Measurements from ENCODE around the gene CLCN7. TPM values are rescaled to one million over a fixed set of nuclear protein-coding genes. Genes with fewer than 3 reads are reported as not detected.

The CLCN7 gene
- total RNA-seq, 1 experiment from 2014 or later, result 64.0 TPM

DNA sequence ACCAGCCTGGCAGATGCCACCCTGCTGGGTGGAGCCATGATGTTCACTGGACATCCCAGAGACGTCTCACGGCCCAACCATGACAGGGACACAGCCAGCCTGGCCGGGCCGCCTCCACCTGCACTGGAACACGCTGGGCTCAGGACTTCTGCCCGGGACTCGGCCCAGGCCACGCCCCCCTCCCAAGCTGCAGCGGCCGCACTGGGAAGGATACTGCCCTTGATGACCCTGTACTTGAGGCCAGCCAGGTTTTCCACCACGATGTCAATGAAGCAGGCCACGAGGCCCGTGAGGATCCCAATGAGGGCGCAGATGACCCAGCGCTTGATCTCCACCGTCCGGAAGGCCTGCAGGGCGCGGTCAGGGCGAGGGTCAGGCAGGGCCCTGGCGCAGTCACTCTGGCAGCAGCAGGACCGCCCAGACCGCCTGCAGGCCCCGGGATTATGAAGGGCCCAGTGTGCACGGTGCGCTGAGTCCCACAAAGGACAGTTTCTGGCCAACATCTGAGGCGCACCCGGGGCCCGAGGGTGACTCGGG is 14.2 kb downstream of the CLCN7 start:
- ChIA-PET RAD21 (ENCODE audit: low non-redundant PET in 1 of 2, low total read pairs in 2 of 2, uncharacterized antibody in 2 of 2, unreplicated experiment in 2 of 2) (no interaction called here), CTCF (no interaction called here), POLR2A (no interaction called here)
- H3K36me3 ChIP-seq (ENCODE audit: control insufficient read depth in 1 of 2, insufficient read depth in 2 of 2, low read length in 2 of 2), result no peaks in the 10 kb centered on the region; a peak in 1 of 4 replicates
- H3K4me1 ChIP-seq (ENCODE audit: control insufficient read depth in 1 of 2, insufficient read depth in 2 of 2, low read length in 2 of 2), result no peaks in the 10 kb centered on the region
- intact Hi-C loops (cut with micrococcal nuclease), result no loop called here
- BruUV-seq (replicated peaks), result no TSS peak
- H2AFZ ChIP-seq (ENCODE audit: low read depth, low read length, poor library complexity, severe bottlenecking), result no peak overlapping the region
- H3K27ac ChIP-seq (ENCODE audit: low read depth, low read length), result no peak overlapping the region
- no peak overlapping the region for H3K4me3 ChIP-seq (replicated peaks in 1 of 2; ENCODE audit: low read depth in 1 of 2, low read length in 2 of 2)
- no peak for TF ChIP-seq EGR1 (IDR thresholded peaks at IDR 0.05; ENCODE audit: low read depth)
- ATAC-seq (no peak), DNase-seq (ENCODE audit: low read depth, low spot score) (no peak)
- no peak overlapping the region for H3K4me2 ChIP-seq (ENCODE audit: low read length)
- no peaks in the 10 kb centered on the region for H3K9me3 ChIP-seq (ENCODE audit: control insufficient read depth in 1 of 2, insufficient read depth in 1 of 2, low read depth in 1 of 2, low read length in 2 of 2)
- H3K9me2 ChIP-seq (ENCODE audit: insufficient read depth), result no peaks in the 10 kb centered on the region
- H3K27me3 ChIP-seq (ENCODE audit: insufficient read depth, low read length), result no peaks in the 10 kb centered on the region
- no peaks in the 10 kb centered on the region for H4K20me1 ChIP-seq (ENCODE audit: insufficient read depth)
- H3K79me2 ChIP-seq (ENCODE audit: insufficient read depth, low read length), result no peaks in the 10 kb centered on the region
- no peak overlapping the region for H3K9ac ChIP-seq (ENCODE audit: low read length)

DNA sequence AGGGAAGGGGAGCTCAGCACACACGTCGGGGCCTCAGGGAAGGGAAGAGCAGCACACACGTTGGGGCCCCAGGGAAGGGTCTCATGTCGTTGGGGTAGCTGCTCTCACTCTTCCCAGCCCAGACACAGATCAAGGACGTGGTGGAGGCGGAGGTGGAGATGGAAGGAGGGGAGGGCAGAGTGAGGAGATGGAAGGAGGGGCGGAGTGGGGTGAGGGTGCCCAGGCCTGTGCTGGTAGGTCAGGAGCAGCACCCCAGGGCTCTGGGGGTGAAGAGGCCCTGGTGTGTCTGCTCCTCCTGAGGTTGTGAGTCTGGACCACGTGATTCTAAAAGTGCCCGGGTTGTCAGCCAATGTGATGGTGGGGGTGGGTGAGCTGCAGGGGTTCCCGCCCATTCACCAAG is 14.9 kb downstream of the CLCN7 start:
- Histone ChIP-seq H3K79me2 (ENCODE audit: insufficient read depth, low read length) (no peaks in the 10 kb centered on the region), H4K20me1 (ENCODE audit: insufficient read depth) (no peaks in the 10 kb centered on the region), H3K4me3 (replicated peaks in 1 of 2; ENCODE audit: low read depth in 1 of 2, low read length in 2 of 2) (no peak overlapping the region), H2AFZ (ENCODE audit: low read depth, low read length, poor library complexity, severe bottlenecking) (no peak overlapping the region), H3K36me3 (ENCODE audit: control insufficient read depth in 1 of 2, insufficient read depth in 2 of 2, low read length in 2 of 2) (no peaks in the 10 kb centered on the region; a peak in 1 of 4 replicates), H3K9me2 (ENCODE audit: insufficient read depth) (no peaks in the 10 kb centered on the region), H3K27me3 (ENCODE audit: insufficient read depth, low read length) (no peaks in the 10 kb centered on the region), H3K9me3 (ENCODE audit: control insufficient read depth in 1 of 2, insufficient read depth in 1 of 2, low read depth in 1 of 2, low read length in 2 of 2) (no peaks in the 10 kb centered on the region), H3K27ac (ENCODE audit: low read depth, low read length) (no peak overlapping the region), H3K9ac (ENCODE audit: low read length) (no peak overlapping the region), H3K4me2 (ENCODE audit: low read length) (no peak overlapping the region), H3K4me1 (ENCODE audit: control insufficient read depth in 1 of 2, insufficient read depth in 2 of 2, low read length in 2 of 2) (no peaks in the 10 kb centered on the region)
- RAD21 ChIA-PET (ENCODE audit: low non-redundant PET in 1 of 2, low total read pairs in 2 of 2, uncharacterized antibody in 2 of 2, unreplicated experiment in 2 of 2), result no interaction called here
- CTCF ChIA-PET, result no interaction called here
- ATAC-seq (no peak), DNase-seq (ENCODE audit: low read depth, low spot score) (no peak)
- intact Hi-C loops (cut with micrococcal nuclease), result no loop called here
- BruUV-seq (replicated peaks), result no TSS peak
- POLR2A ChIA-PET, result no interaction called here
- no peak for TF ChIP-seq SIN3A (IDR thresholded peaks at IDR 0.05; ENCODE audit: low read depth)
- no peak for TF ChIP-seq CTCF (IDR thresholded peaks at IDR 0.05 in 2 of 3, conservative IDR thresholded peaks at IDR 0.05 in 1 of 3; ENCODE audit: borderline replicate concordance in 1 of 3, insufficient read depth in 1 of 3, low read depth in 2 of 3, low read length in 2 of 3)
- TF ChIP-seq EZH2 (IDR thresholded peaks at IDR 0.05), result no peak
- no peak for TF ChIP-seq CEBPB (IDR thresholded peaks at IDR 0.05; ENCODE audit: low read depth)
- no peak for TF ChIP-seq CBX3 (IDR thresholded peaks at IDR 0.05; ENCODE audit: low read depth)
- TF ChIP-seq SP1 (IDR thresholded peaks at IDR 0.05; ENCODE audit: low read depth), result no peak
- no peak for TF ChIP-seq ZNF274 (IDR thresholded peaks at IDR 0.05; ENCODE audit: low read depth, low read length)
- no peak for TF ChIP-seq FOSL1 (IDR thresholded peaks at IDR 0.05; ENCODE audit: low read depth)
- TF ChIP-seq POLR2A (IDR thresholded peaks at IDR 0.05; ENCODE audit: borderline replicate concordance, extremely low read depth, insufficient read depth, insufficient read length), result no peak
- no peak for TF ChIP-seq TCF7L2 (IDR thresholded peaks at IDR 0.05; ENCODE audit: borderline replicate concordance, extremely low read depth, insufficient read depth, insufficient read length)
- no peak for TF ChIP-seq EGR1 (IDR thresholded peaks at IDR 0.05; ENCODE audit: low read depth)
- TF ChIP-seq, protein P1, sequence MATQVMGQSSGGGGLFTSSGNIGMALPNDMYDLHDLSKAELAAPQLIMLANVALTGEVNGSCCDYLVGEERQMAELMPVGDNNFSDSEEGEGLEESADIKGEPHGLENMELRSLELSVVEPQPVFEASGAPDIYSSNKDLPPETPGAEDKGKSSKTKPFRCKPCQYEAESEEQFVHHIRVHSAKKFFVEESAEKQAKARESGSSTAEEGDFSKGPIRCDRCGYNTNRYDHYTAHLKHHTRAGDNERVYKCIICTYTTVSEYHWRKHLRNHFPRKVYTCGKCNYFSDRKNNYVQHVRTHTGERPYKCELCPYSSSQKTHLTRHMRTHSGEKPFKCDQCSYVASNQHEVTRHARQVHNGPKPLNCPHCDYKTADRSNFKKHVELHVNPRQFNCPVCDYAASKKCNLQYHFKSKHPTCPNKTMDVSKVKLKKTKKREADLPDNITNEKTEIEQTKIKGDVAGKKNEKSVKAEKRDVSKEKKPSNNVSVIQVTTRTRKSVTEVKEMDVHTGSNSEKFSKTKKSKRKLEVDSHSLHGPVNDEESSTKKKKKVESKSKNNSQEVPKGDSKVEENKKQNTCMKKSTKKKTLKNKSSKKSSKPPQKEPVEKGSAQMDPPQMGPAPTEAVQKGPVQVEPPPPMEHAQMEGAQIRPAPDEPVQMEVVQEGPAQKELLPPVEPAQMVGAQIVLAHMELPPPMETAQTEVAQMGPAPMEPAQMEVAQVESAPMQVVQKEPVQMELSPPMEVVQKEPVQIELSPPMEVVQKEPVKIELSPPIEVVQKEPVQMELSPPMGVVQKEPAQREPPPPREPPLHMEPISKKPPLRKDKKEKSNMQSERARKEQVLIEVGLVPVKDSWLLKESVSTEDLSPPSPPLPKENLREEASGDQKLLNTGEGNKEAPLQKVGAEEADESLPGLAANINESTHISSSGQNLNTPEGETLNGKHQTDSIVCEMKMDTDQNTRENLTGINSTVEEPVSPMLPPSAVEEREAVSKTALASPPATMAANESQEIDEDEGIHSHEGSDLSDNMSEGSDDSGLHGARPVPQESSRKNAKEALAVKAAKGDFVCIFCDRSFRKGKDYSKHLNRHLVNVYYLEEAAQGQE (IDR thresholded peaks at IDR 0.05; ENCODE audit: low read depth), result no peak
- TF ChIP-seq POLR2AphosphoS5 (IDR thresholded peaks at IDR 0.05; ENCODE audit: low read depth, low read length), result no peak
- TF ChIP-seq, protein P2, sequence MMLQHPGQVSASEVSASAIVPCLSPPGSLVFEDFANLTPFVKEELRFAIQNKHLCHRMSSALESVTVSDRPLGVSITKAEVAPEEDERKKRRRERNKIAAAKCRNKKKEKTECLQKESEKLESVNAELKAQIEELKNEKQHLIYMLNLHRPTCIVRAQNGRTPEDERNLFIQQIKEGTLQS (IDR thresholded peaks at IDR 0.05), result no peak
- TF ChIP-seq MAX (IDR thresholded peaks at IDR 0.05), result no peak
- TF ChIP-seq EZH2phosphoT487 (IDR thresholded peaks at IDR 0.05; ENCODE audit: borderline replicate concordance), result no peak
- TF ChIP-seq ELF1 (IDR thresholded peaks at IDR 0.05; ENCODE audit: borderline replicate concordance, low read depth), result no peak
